ENCODE results near the gene PLCD1. TPM values are rescaled to one million over a fixed set of nuclear protein-coding genes. Genes with fewer than 3 reads are reported as not detected.

PLCD1 gene
- total RNA-seq, 1 experiment from 2014 or later: 13.5 TPM

- TF ChIP-seq EZH2 (IDR thresholded peaks at IDR 0.05; ENCODE audit: low read depth): no peak
- TF ChIP-seq CTCF (conservative IDR thresholded peaks at IDR 0.05): no peak
Observed at GRCh38 chr3:37985637-37986320, 43.7 kb downstream of the PLCD1 start.

GRCh38 chr3:37984596-37984995, 44.8 kb downstream of the PLCD1 start:
- Histone ChIP-seq H3K27ac (no peak overlapping the region), H2AFZ (no peak overlapping the region), H4K20me1 (ENCODE audit: insufficient read depth) (no peaks in the 10 kb centered on the region), H3K4me3 (no peak overlapping the region), H3K79me2 (ENCODE audit: low read depth) (no peaks in the 10 kb centered on the region), H3F3A (ENCODE audit: insufficient read depth, low read depth) (peaks cover 9% of the 10 kb centered on the region; the same call in 1 of the 2 replicates), H3K4me1 (replicated peaks; ENCODE audit: insufficient read depth) (peaks cover 47% of the 10 kb centered on the region), H3K9me3 (ENCODE audit: insufficient read depth, low read depth) (no peaks in the 10 kb centered on the region), H3K4me2 (no peak overlapping the region), H3K9me2 (ENCODE audit: insufficient read depth) (no peaks in the 10 kb centered on the region), H3K27me3 (ENCODE audit: insufficient read depth, low read depth) (no peaks in the 10 kb centered on the region), H3K36me3 (ENCODE audit: low read depth) (peaks cover 6% of the 10 kb centered on the region; the same call in 1 of the 2 replicates)
- DNase-seq: no peak
- intact Hi-C loops (cut with micrococcal nuclease; ENCODE audit: unreplicated experiment): no loop called here
- no TSS peak for BruUV-seq (replicated peaks)
- CTCF ChIA-PET: interaction anchor here (0.6 kb wide), 1 partner anchor 129 kb away, joined by 3 read pairs; no protein-coding TSS in a partner anchor
- TF ChIP-seq EZH2 (IDR thresholded peaks at IDR 0.05; ENCODE audit: low read depth): no peak
- no peak for TF ChIP-seq CTCF (conservative IDR thresholded peaks at IDR 0.05)
- POLR2A ChIA-PET (ENCODE audit: unreplicated experiment): interaction anchor here (0.7 kb wide), 1 partner anchor 40 kb away, joined by 3 read pairs; no protein-coding TSS in a partner anchor

More at GRCh38 chr3:37985637-37986320, 43.7 kb downstream of the PLCD1 start:
- POLR2A ChIA-PET (ENCODE audit: unreplicated experiment): interaction anchor here (0.7 kb wide), 1 partner anchor 41 kb away, joined by 3 read pairs; no protein-coding TSS in a partner anchor
- H3K9me2 ChIP-seq (ENCODE audit: insufficient read depth): no peaks in the 10 kb centered on the region
- no peaks in the 10 kb centered on the region for H3K9me3 ChIP-seq (ENCODE audit: insufficient read depth, low read depth)
- peak overlapping the region; percentile 45 for H3K4me2 ChIP-seq
- peak overlapping the region; percentile 56 for H3K27ac ChIP-seq
- H3K4me3 ChIP-seq: no peak overlapping the region
- no peak for DNase-seq
- intact Hi-C loops (cut with micrococcal nuclease; ENCODE audit: unreplicated experiment): no loop called here
- H3K27me3 ChIP-seq (ENCODE audit: insufficient read depth, low read depth): no peaks in the 10 kb centered on the region
- H3K79me2 ChIP-seq (ENCODE audit: low read depth): no peaks in the 10 kb centered on the region
- no peaks in the 10 kb centered on the region for H4K20me1 ChIP-seq (ENCODE audit: insufficient read depth)
- CTCF ChIA-PET: no interaction called here
- H3K36me3 ChIP-seq (ENCODE audit: low read depth): no peaks in the 10 kb centered on the region
- no TSS peak for BruUV-seq (replicated peaks)
- H3K4me1 ChIP-seq (replicated peaks; ENCODE audit: insufficient read depth): peaks cover 57% of the 10 kb centered on the region
- peaks cover 10% of the 10 kb centered on the region; the same call in 1 of the 2 replicates for H3F3A ChIP-seq (ENCODE audit: insufficient read depth, low read depth)
- no peak overlapping the region for H2AFZ ChIP-seq

- BruUV-seq (replicated peaks): no TSS peak
- CTCF ChIA-PET: no interaction called here
- Histone ChIP-seq H3K9me3 (ENCODE audit: insufficient read depth, low read depth) (no peaks in the 10 kb centered on the region), H3K4me2 (no peak overlapping the region), H3K27me3 (ENCODE audit: insufficient read depth, low read depth) (no peaks in the 10 kb centered on the region), H2AFZ (no peak overlapping the region), H3K9me2 (ENCODE audit: insufficient read depth) (no peaks in the 10 kb centered on the region), H3K4me1 (replicated peaks; ENCODE audit: insufficient read depth) (peaks cover 41% of the 10 kb centered on the region), H3K79me2 (ENCODE audit: low read depth) (no peaks in the 10 kb centered on the region), H3K4me3 (no peak overlapping the region), H3F3A (ENCODE audit: insufficient read depth, low read depth) (peaks cover 12% of the 10 kb centered on the region; the same call in 1 of the 2 replicates), H4K20me1 (ENCODE audit: insufficient read depth) (no peaks in the 10 kb centered on the region), H3K36me3 (ENCODE audit: low read depth) (peaks cover 6% of the 10 kb centered on the region; the same call in 1 of the 2 replicates), H3K27ac (no peak overlapping the region)
- POLR2A ChIA-PET (ENCODE audit: unreplicated experiment): no interaction called here
- DNase-seq: no peak
- no peak for TF ChIP-seq CTCF (conservative IDR thresholded peaks at IDR 0.05)
- TF ChIP-seq EZH2 (IDR thresholded peaks at IDR 0.05; ENCODE audit: low read depth): no peak
- intact Hi-C loops (cut with micrococcal nuclease; ENCODE audit: unreplicated experiment): no loop called here
Observed at GRCh38 chr3:37984051-37984450, 45.4 kb downstream of the PLCD1 start.
